H9 (cell line): ENCODE measurements around the gene MT1A. TPM values are rescaled to one million over a fixed set of nuclear protein-coding genes. Genes with fewer than 3 reads are reported as not detected.

ENCODE experiments used
- DNase-seq: peaks from one replicate; pipeline ENCODE4 v3.0.0-alpha.2; 2017
- H2AFZ ChIP-seq: one replicate; pipeline ENCODE4 v1.6.1; 2013; ENCODE audit warnings: mild to moderate bottlenecking, low read length, control low read depth, moderate library complexity
- H2AK5ac ChIP-seq: 2 replicates; pipeline ENCODE4 v1.6.1; 2013; ENCODE audit warnings: low read length, control low read depth, mixed read lengths; ENCODE audit not compliant: insufficient read length
- H2BK120ac ChIP-seq: one replicate; pipeline ENCODE4 v1.6.1; 2013; ENCODE audit warnings: low read depth, mild to moderate bottlenecking, low read length, control low read depth, inconsistent platforms; ENCODE audit not compliant: poor library complexity, severe bottlenecking
- H2BK12ac ChIP-seq: 2 replicates; pipeline ENCODE4 v1.6.1; 2013; ENCODE audit warnings: low read length, control low read depth, mixed read lengths, low read depth; ENCODE audit not compliant: insufficient read length
- H2BK15ac ChIP-seq: 2 replicates; pipeline ENCODE4 v1.6.1; 2013; ENCODE audit warnings: low read depth, low read length, control low read depth
- H2BK20ac ChIP-seq: one replicate; pipeline ENCODE4 v1.6.1; 2013; ENCODE audit warnings: low read depth, mild to moderate bottlenecking, low read length, control low read depth, inconsistent platforms; ENCODE audit not compliant: poor library complexity, severe bottlenecking
- H2BK5ac ChIP-seq: 2 replicates; pipeline ENCODE4 v1.6.1; 2013; ENCODE audit warnings: low read length, control low read depth, mixed read lengths; ENCODE audit not compliant: insufficient read length
- H3K14ac ChIP-seq: 2 replicates; pipeline ENCODE4 v1.6.1; 2013; ENCODE audit warnings: low read length, control low read depth; ENCODE audit not compliant: insufficient read depth
- H3K18ac ChIP-seq: 2 replicates; pipeline ENCODE4 v1.6.1; 2013; ENCODE audit warnings: low read depth, mild to moderate bottlenecking, mixed read lengths, low read length, control low read depth; ENCODE audit not compliant: insufficient read length
- H3K23ac ChIP-seq: 2 replicates; pipeline ENCODE4 v1.6.1; 2013; ENCODE audit warnings: low read length, control low read depth, mixed read lengths, low read depth; ENCODE audit not compliant: insufficient read length
- H3K23me2 ChIP-seq: 2 replicates; pipeline ENCODE4 v1.6.1; 2013; ENCODE audit warnings: low read depth, mild to moderate bottlenecking, mixed read lengths, low read length, control low read depth; ENCODE audit not compliant: insufficient read length, poor library complexity, severe bottlenecking
- H3K27ac ChIP-seq: 2 replicates; pipeline ENCODE4 v1.5.1; 2013; ENCODE audit warnings: low read length, control low read depth, mixed read lengths, low read depth; ENCODE audit not compliant: insufficient read length
- H3K27me3 ChIP-seq: 2 replicates; pipeline ENCODE4 v1.6.1; 2013; ENCODE audit warnings: low read length, control low read depth, inconsistent platforms; ENCODE audit not compliant: insufficient read depth
- H3K4ac ChIP-seq: 2 replicates; pipeline ENCODE4 v1.6.1; 2013; ENCODE audit warnings: low read depth, mild to moderate bottlenecking, control low read depth, inconsistent platforms, low read length, moderate library complexity
- H3K4me1 ChIP-seq: 2 replicates; pipeline ENCODE4 v1.6.1; 2013; ENCODE audit warnings: low read length, control low read depth, inconsistent platforms; ENCODE audit not compliant: insufficient read depth
- H3K4me2 ChIP-seq: 2 replicates; pipeline ENCODE4 v1.6.1; 2013; ENCODE audit warnings: low read length, control low read depth, mixed read lengths; ENCODE audit not compliant: insufficient read length, insufficient read depth
- H3K56ac ChIP-seq: 2 replicates; pipeline ENCODE4 v1.6.1; 2013; ENCODE audit warnings: low read depth, mild to moderate bottlenecking, mixed read lengths, low read length, control low read depth; ENCODE audit not compliant: insufficient read length
- H3K79me1 ChIP-seq: 2 replicates; pipeline ENCODE4 v1.6.1; 2013; ENCODE audit warnings: low read depth, mild to moderate bottlenecking, moderate library complexity, low read length, control low read depth, inconsistent platforms; ENCODE audit not compliant: insufficient read depth, poor library complexity, severe bottlenecking
- H3K79me2 ChIP-seq: 2 replicates; pipeline ENCODE4 v1.6.1; 2013; ENCODE audit warnings: low read length, control low read depth, inconsistent platforms; ENCODE audit not compliant: insufficient read depth
- H3K9ac ChIP-seq: 2 replicates; pipeline ENCODE4 v1.6.1; 2013; ENCODE audit warnings: low read length, control low read depth, mixed read lengths; ENCODE audit not compliant: insufficient read length; ENCODE audit errors: extremely low read depth
- H3K9me3 ChIP-seq: one replicate; pipeline ENCODE4 v1.6.1; 2013; ENCODE audit warnings: low read depth, low read length, inconsistent platforms; ENCODE audit not compliant: control insufficient read depth
- H3T11ph ChIP-seq: one replicate; pipeline ENCODE4 v1.6.1; 2013; ENCODE audit warnings: mild to moderate bottlenecking, low read length, control low read depth, inconsistent platforms
- H4K20me1 ChIP-seq: one replicate; pipeline ENCODE4 v1.6.1; 2013; ENCODE audit not compliant: control insufficient read depth, insufficient read length, insufficient read depth
- H4K5ac ChIP-seq: 2 replicates; pipeline ENCODE4 v1.6.1; 2013; ENCODE audit warnings: low read depth, mild to moderate bottlenecking, mixed read lengths, low read length, control low read depth; ENCODE audit not compliant: insufficient read length
- H4K8ac ChIP-seq: replicated peaks from 2 replicates; pipeline ENCODE4 v1.6.1; 2013; ENCODE audit warnings: low read length, control low read depth, mixed read lengths, low read depth; ENCODE audit not compliant: insufficient read length
- H4K91ac ChIP-seq: 2 replicates; pipeline ENCODE4 v1.6.1; 2013; ENCODE audit warnings: low read depth, mild to moderate bottlenecking, moderate library complexity, mixed read lengths, low read length, control low read depth; ENCODE audit not compliant: insufficient read length
- H3K27ac Mint-ChIP-seq, 3 experiments: 2 replicates in 2 of 3; 3 replicates in 1 of 3; pipeline ENCODE4 v1.8.0; 2020 to 2021; ENCODE audit warnings: mixed read lengths in 3 of 3, mild to moderate bottlenecking in 1 of 3, moderate library complexity in 1 of 3
- H3K27me3 Mint-ChIP-seq: 2 replicates; pipeline ENCODE4 v1.8.0; 2021; ENCODE audit warnings: low read depth, mild to moderate bottlenecking, moderate library complexity, mixed read lengths
- H3K36me3 Mint-ChIP-seq, 3 experiments: 2 replicates in 2 of 3; 3 replicates in 1 of 3; pipeline ENCODE4 v1.8.0; 2020 to 2021; ENCODE audit warnings: low read depth in 3 of 3, mixed read lengths in 3 of 3; ENCODE audit not compliant: insufficient read depth in 1 of 3
- H3K4me1 Mint-ChIP-seq, 2 experiments: 2 replicates each; pipeline ENCODE4 v1.8.0; 2020; ENCODE audit warnings: mixed read lengths in 2 of 2
- H3K4me3 Mint-ChIP-seq, 2 experiments: 2 replicates in 1 of 2; 3 replicates in 1 of 2; pipeline ENCODE4 v1.8.0; 2020 to 2021; ENCODE audit warnings: mild to moderate bottlenecking in 2 of 2, mixed read lengths in 2 of 2, moderate library complexity in 1 of 2
- H3K9me3 Mint-ChIP-seq, 2 experiments: 2 replicates in 1 of 2; 3 replicates in 1 of 2; pipeline ENCODE4 v1.8.0; 2020; ENCODE audit warnings: mild to moderate bottlenecking in 2 of 2, mixed read lengths in 2 of 2, moderate library complexity in 1 of 2
- WGBS: extraction: QIAGEN DNeasy Blood & Tissue Kit; methylation state at CpG from one replicate; pipeline ENCODE4 v1.1.7; 2013; ENCODE audit warnings: missing lambda C conversion rate, low lambda C conversion rate, mixed read lengths; ENCODE audit not compliant: insufficient read length; ENCODE audit errors: extremely low coverage; 5-methylcytosine and 5-hydroxymethylcytosine counted together
- total RNA-seq: library from RNA; stranded (reverse); gene quantifications from 2 replicates; pipeline ENCODE4 v1.2.1, GENCODE V29; 2021
- TF ChIP-seq, protein P1 (sequence below): fragments of 200-600 bp; sonication (generic); conservative IDR thresholded peaks from 3 replicates; pipeline ENCODE4 v1.8.0; 2021; ENCODE audit warnings: antibody characterized with exemption, mild to moderate bottlenecking

Gene MT1A
- total RNA-seq, 1 experiment from 2014 or later = not detected

DNA sequence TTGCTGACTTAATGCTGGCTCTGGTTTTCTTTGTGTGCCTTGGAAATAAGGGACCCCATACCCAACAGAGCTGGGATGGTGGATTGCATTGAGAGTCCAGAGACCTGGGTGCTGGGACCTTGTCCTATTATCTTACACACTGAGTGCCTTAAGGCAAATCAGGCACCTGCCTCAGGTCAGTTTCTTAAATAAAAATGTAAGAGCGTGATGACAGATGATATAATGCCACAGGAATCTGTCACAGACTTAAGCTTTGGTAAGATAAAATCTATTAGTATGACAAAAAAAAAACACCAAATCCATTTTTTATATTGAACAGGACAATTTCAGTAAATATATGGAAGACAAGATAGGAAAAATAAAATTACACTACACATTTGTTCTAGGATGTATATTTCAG, 1.6 kb downstream of the MT1A start:
- TF ChIP-seq, protein P1, sequence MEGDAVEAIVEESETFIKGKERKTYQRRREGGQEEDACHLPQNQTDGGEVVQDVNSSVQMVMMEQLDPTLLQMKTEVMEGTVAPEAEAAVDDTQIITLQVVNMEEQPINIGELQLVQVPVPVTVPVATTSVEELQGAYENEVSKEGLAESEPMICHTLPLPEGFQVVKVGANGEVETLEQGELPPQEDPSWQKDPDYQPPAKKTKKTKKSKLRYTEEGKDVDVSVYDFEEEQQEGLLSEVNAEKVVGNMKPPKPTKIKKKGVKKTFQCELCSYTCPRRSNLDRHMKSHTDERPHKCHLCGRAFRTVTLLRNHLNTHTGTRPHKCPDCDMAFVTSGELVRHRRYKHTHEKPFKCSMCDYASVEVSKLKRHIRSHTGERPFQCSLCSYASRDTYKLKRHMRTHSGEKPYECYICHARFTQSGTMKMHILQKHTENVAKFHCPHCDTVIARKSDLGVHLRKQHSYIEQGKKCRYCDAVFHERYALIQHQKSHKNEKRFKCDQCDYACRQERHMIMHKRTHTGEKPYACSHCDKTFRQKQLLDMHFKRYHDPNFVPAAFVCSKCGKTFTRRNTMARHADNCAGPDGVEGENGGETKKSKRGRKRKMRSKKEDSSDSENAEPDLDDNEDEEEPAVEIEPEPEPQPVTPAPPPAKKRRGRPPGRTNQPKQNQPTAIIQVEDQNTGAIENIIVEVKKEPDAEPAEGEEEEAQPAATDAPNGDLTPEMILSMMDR = no peak
- H2AK5ac ChIP-seq = no peak overlapping the region
- no peak overlapping the region for H3K23ac ChIP-seq
- H4K20me1 ChIP-seq = no peaks in the 10 kb centered on the region
- H4K5ac ChIP-seq = no peak overlapping the region
- H3K56ac ChIP-seq = no peak overlapping the region
- H2BK15ac ChIP-seq = no peak overlapping the region
- no peaks in the 10 kb centered on the region for H3K79me1 ChIP-seq
- H3K23me2 ChIP-seq = peaks cover 6% of the 10 kb centered on the region
- peaks cover 99% of the 10 kb centered on the region for H3K27me3 Mint-ChIP-seq
- no peak overlapping the region for H3K4me2 ChIP-seq
- no peak overlapping the region for H4K91ac ChIP-seq
- no peak overlapping the region for H2BK20ac ChIP-seq
- H3K9me3 Mint-ChIP-seq = peaks cover 0 to under 1% of the 10 kb centered on the region in 2 experiments; a peak in 1 of 5 replicates
- H3K4ac ChIP-seq = no peak overlapping the region
- H2BK5ac ChIP-seq = no peak overlapping the region
- no peak overlapping the region for H3K27ac Mint-ChIP-seq
- no peak overlapping the region for H4K8ac ChIP-seq
- H3K4me1 ChIP-seq = no peaks in the 10 kb centered on the region
- no peak overlapping the region for H3T11ph ChIP-seq
- no peak overlapping the region for H3K14ac ChIP-seq
- no peak overlapping the region for H2AFZ ChIP-seq
- peaks cover 21 to 39% of the 10 kb centered on the region in 2 experiments for H3K4me1 Mint-ChIP-seq
- WGBS = no CpG with 5 or more reads among the region's 1 CpG
- no peak overlapping the region for H3K9ac ChIP-seq
- no peaks in the 10 kb centered on the region; a peak in 1 of 7 replicates for H3K36me3 Mint-ChIP-seq
- H2BK120ac ChIP-seq = no peak overlapping the region
- no peak overlapping the region for H3K4me3 Mint-ChIP-seq
- no peaks in the 10 kb centered on the region for H3K79me2 ChIP-seq
- H2BK12ac ChIP-seq = no peak overlapping the region
- H3K27ac ChIP-seq = no peak overlapping the region
- no peak for DNase-seq
- no peaks in the 10 kb centered on the region for H3K9me3 ChIP-seq
- H3K18ac ChIP-seq = no peak overlapping the region
- peaks cover 88% of the 10 kb centered on the region for H3K27me3 ChIP-seq
